H9 (cell line): ENCODE measurements around the gene CACNB4. TPM values are rescaled to one million over a fixed set of nuclear protein-coding genes. Genes with fewer than 3 reads are reported as not detected.

Experiments used
- DNase-seq: peaks from one replicate; pipeline ENCODE4 v3.0.0-alpha.2; 2017
- H2AFZ ChIP-seq: one replicate; pipeline ENCODE4 v1.6.1; 2013; ENCODE audit warnings: mild to moderate bottlenecking, low read length, control low read depth, moderate library complexity
- H2AK5ac ChIP-seq: 2 replicates; pipeline ENCODE4 v1.6.1; 2013; ENCODE audit warnings: low read length, control low read depth, mixed read lengths; ENCODE audit not compliant: insufficient read length
- H2BK120ac ChIP-seq: one replicate; pipeline ENCODE4 v1.6.1; 2013; ENCODE audit warnings: low read depth, mild to moderate bottlenecking, low read length, control low read depth, inconsistent platforms; ENCODE audit not compliant: poor library complexity, severe bottlenecking
- H2BK12ac ChIP-seq: 2 replicates; pipeline ENCODE4 v1.6.1; 2013; ENCODE audit warnings: low read length, control low read depth, mixed read lengths, low read depth; ENCODE audit not compliant: insufficient read length
- H2BK15ac ChIP-seq: 2 replicates; pipeline ENCODE4 v1.6.1; 2013; ENCODE audit warnings: low read depth, low read length, control low read depth
- H2BK20ac ChIP-seq: one replicate; pipeline ENCODE4 v1.6.1; 2013; ENCODE audit warnings: low read depth, mild to moderate bottlenecking, low read length, control low read depth, inconsistent platforms; ENCODE audit not compliant: poor library complexity, severe bottlenecking
- H2BK5ac ChIP-seq: 2 replicates; pipeline ENCODE4 v1.6.1; 2013; ENCODE audit warnings: low read length, control low read depth, mixed read lengths; ENCODE audit not compliant: insufficient read length
- H3K14ac ChIP-seq: 2 replicates; pipeline ENCODE4 v1.6.1; 2013; ENCODE audit warnings: low read length, control low read depth; ENCODE audit not compliant: insufficient read depth
- H3K18ac ChIP-seq: 2 replicates; pipeline ENCODE4 v1.6.1; 2013; ENCODE audit warnings: low read depth, mild to moderate bottlenecking, mixed read lengths, low read length, control low read depth; ENCODE audit not compliant: insufficient read length
- H3K23ac ChIP-seq: 2 replicates; pipeline ENCODE4 v1.6.1; 2013; ENCODE audit warnings: low read length, control low read depth, mixed read lengths, low read depth; ENCODE audit not compliant: insufficient read length
- H3K23me2 ChIP-seq: 2 replicates; pipeline ENCODE4 v1.6.1; 2013; ENCODE audit warnings: low read depth, mild to moderate bottlenecking, mixed read lengths, low read length, control low read depth; ENCODE audit not compliant: insufficient read length, poor library complexity, severe bottlenecking
- H3K27ac ChIP-seq: 2 replicates; pipeline ENCODE4 v1.5.1; 2013; ENCODE audit warnings: low read length, control low read depth, mixed read lengths, low read depth; ENCODE audit not compliant: insufficient read length
- H3K27me3 ChIP-seq: 2 replicates; pipeline ENCODE4 v1.6.1; 2013; ENCODE audit warnings: low read length, control low read depth, inconsistent platforms; ENCODE audit not compliant: insufficient read depth
- H3K4ac ChIP-seq: 2 replicates; pipeline ENCODE4 v1.6.1; 2013; ENCODE audit warnings: low read depth, mild to moderate bottlenecking, control low read depth, inconsistent platforms, low read length, moderate library complexity
- H3K4me1 ChIP-seq: 2 replicates; pipeline ENCODE4 v1.6.1; 2013; ENCODE audit warnings: low read length, control low read depth, inconsistent platforms; ENCODE audit not compliant: insufficient read depth
- H3K4me2 ChIP-seq: 2 replicates; pipeline ENCODE4 v1.6.1; 2013; ENCODE audit warnings: low read length, control low read depth, mixed read lengths; ENCODE audit not compliant: insufficient read length, insufficient read depth
- H3K56ac ChIP-seq: 2 replicates; pipeline ENCODE4 v1.6.1; 2013; ENCODE audit warnings: low read depth, mild to moderate bottlenecking, mixed read lengths, low read length, control low read depth; ENCODE audit not compliant: insufficient read length
- H3K79me1 ChIP-seq: 2 replicates; pipeline ENCODE4 v1.6.1; 2013; ENCODE audit warnings: low read depth, mild to moderate bottlenecking, moderate library complexity, low read length, control low read depth, inconsistent platforms; ENCODE audit not compliant: insufficient read depth, poor library complexity, severe bottlenecking
- H3K79me2 ChIP-seq: 2 replicates; pipeline ENCODE4 v1.6.1; 2013; ENCODE audit warnings: low read length, control low read depth, inconsistent platforms; ENCODE audit not compliant: insufficient read depth
- H3K9ac ChIP-seq: 2 replicates; pipeline ENCODE4 v1.6.1; 2013; ENCODE audit warnings: low read length, control low read depth, mixed read lengths; ENCODE audit not compliant: insufficient read length; ENCODE audit errors: extremely low read depth
- H3K9me3 ChIP-seq: one replicate; pipeline ENCODE4 v1.6.1; 2013; ENCODE audit warnings: low read depth, low read length, inconsistent platforms; ENCODE audit not compliant: control insufficient read depth
- H3T11ph ChIP-seq: one replicate; pipeline ENCODE4 v1.6.1; 2013; ENCODE audit warnings: mild to moderate bottlenecking, low read length, control low read depth, inconsistent platforms
- H4K20me1 ChIP-seq: one replicate; pipeline ENCODE4 v1.6.1; 2013; ENCODE audit not compliant: control insufficient read depth, insufficient read length, insufficient read depth
- H4K5ac ChIP-seq: 2 replicates; pipeline ENCODE4 v1.6.1; 2013; ENCODE audit warnings: low read depth, mild to moderate bottlenecking, mixed read lengths, low read length, control low read depth; ENCODE audit not compliant: insufficient read length
- H4K8ac ChIP-seq: replicated peaks from 2 replicates; pipeline ENCODE4 v1.6.1; 2013; ENCODE audit warnings: low read length, control low read depth, mixed read lengths, low read depth; ENCODE audit not compliant: insufficient read length
- H4K91ac ChIP-seq: 2 replicates; pipeline ENCODE4 v1.6.1; 2013; ENCODE audit warnings: low read depth, mild to moderate bottlenecking, moderate library complexity, mixed read lengths, low read length, control low read depth; ENCODE audit not compliant: insufficient read length
- H3K27ac Mint-ChIP-seq, 3 experiments: 2 replicates in 2 of 3; 3 replicates in 1 of 3; pipeline ENCODE4 v1.8.0; 2020 to 2021; ENCODE audit warnings: mixed read lengths in 3 of 3, mild to moderate bottlenecking in 1 of 3, moderate library complexity in 1 of 3
- H3K27me3 Mint-ChIP-seq: 2 replicates; pipeline ENCODE4 v1.8.0; 2021; ENCODE audit warnings: low read depth, mild to moderate bottlenecking, moderate library complexity, mixed read lengths
- H3K36me3 Mint-ChIP-seq, 3 experiments: 2 replicates in 2 of 3; 3 replicates in 1 of 3; pipeline ENCODE4 v1.8.0; 2020 to 2021; ENCODE audit warnings: low read depth in 3 of 3, mixed read lengths in 3 of 3; ENCODE audit not compliant: insufficient read depth in 1 of 3
- H3K4me1 Mint-ChIP-seq, 2 experiments: 2 replicates each; pipeline ENCODE4 v1.8.0; 2020; ENCODE audit warnings: mixed read lengths in 2 of 2
- H3K4me3 Mint-ChIP-seq, 2 experiments: 2 replicates in 1 of 2; 3 replicates in 1 of 2; pipeline ENCODE4 v1.8.0; 2020 to 2021; ENCODE audit warnings: mild to moderate bottlenecking in 2 of 2, mixed read lengths in 2 of 2, moderate library complexity in 1 of 2
- H3K9me3 Mint-ChIP-seq, 2 experiments: 2 replicates in 1 of 2; 3 replicates in 1 of 2; pipeline ENCODE4 v1.8.0; 2020; ENCODE audit warnings: mild to moderate bottlenecking in 2 of 2, mixed read lengths in 2 of 2, moderate library complexity in 1 of 2
- CTCF ChIP-seq: fragments of 200-600 bp; sonication (generic); conservative IDR thresholded peaks from 3 replicates; pipeline ENCODE4 v1.8.0; 2021; ENCODE audit warnings: antibody characterized with exemption, mild to moderate bottlenecking
- WGBS: extraction: QIAGEN DNeasy Blood & Tissue Kit; methylation state at CpG from one replicate; pipeline ENCODE4 v1.1.7; 2013; ENCODE audit warnings: missing lambda C conversion rate, low lambda C conversion rate, mixed read lengths; ENCODE audit not compliant: insufficient read length; ENCODE audit errors: extremely low coverage; 5-methylcytosine and 5-hydroxymethylcytosine counted together
- total RNA-seq: library from RNA; stranded (reverse); gene quantifications from 2 replicates; pipeline ENCODE4 v1.2.1, GENCODE V29; 2021

The CACNB4 gene
- total RNA-seq, 1 experiment from 2014 or later: 1.4 TPM

GRCh38 chr2:151965884-151966283, 133.0 kb downstream of the CACNB4 start:
- Histone ChIP-seq H4K20me1 (no peaks in the 10 kb centered on the region), H3K4me2 (no peak overlapping the region)
- H3K27ac Mint-ChIP-seq: no peak overlapping the region

More at GRCh38 chr2:151965884-151966283, 133.0 kb downstream of the CACNB4 start:
- Histone ChIP-seq H3K79me2 (no peaks in the 10 kb centered on the region), H3K56ac (no peak overlapping the region), H4K5ac (no peak overlapping the region), H2AK5ac (no peak overlapping the region), H2BK120ac (no peak overlapping the region), H2BK15ac (no peak overlapping the region), H3K9me3 (no peaks in the 10 kb centered on the region), H4K8ac (no peak overlapping the region), H3K27me3 (no peaks in the 10 kb centered on the region), H2BK12ac (no peak overlapping the region), H3K4ac (no peak overlapping the region), H2BK20ac (no peak overlapping the region), H3K9ac (no peak overlapping the region), H3K23me2 (no peaks in the 10 kb centered on the region), H3K18ac (no peak overlapping the region), H3T11ph (no peak overlapping the region), H3K23ac (no peak overlapping the region), H4K91ac (no peak overlapping the region), H3K27ac (no peak overlapping the region), H2BK5ac (no peak overlapping the region), H3K14ac (no peak overlapping the region), H3K4me1 (no peaks in the 10 kb centered on the region), H3K79me1 (no peaks in the 10 kb centered on the region), H2AFZ (no peak overlapping the region)
- no peaks in the 10 kb centered on the region; the same call in 1 of the 2 replicates for H3K27me3 Mint-ChIP-seq
- no peak for DNase-seq
- no peaks in the 10 kb centered on the region for H3K9me3 Mint-ChIP-seq
- no peaks in the 10 kb centered on the region for H3K36me3 Mint-ChIP-seq
- no peak for TF ChIP-seq CTCF
- H3K4me1 Mint-ChIP-seq: no peaks in the 10 kb centered on the region
- H3K4me3 Mint-ChIP-seq: no peak overlapping the region
- no CpG with 5 or more reads among the region's 4 CpGs for WGBS
